Gastroesophageal sphincter (tissue), 4 donors: ENCODE data around the gene SMARCAL1. TPM values are rescaled to one million over a fixed set of nuclear protein-coding genes. Genes with fewer than 3 reads are reported as not detected.
"Not testable (repeated sequence)": the region's sequence is repeated elsewhere in the genome, so short reads cannot be mapped to it uniquely, and the experiment has no call there.

Source experiments
- ATAC-seq: fragments of 150-250 bp; one replicate; pipeline ENCODE4 v1.9.1; 2016; ENCODE audit warnings: mild to moderate bottlenecking, moderate library complexity
- H3K27ac ChIP-seq, 4 donors: fragments of 200-600 bp; sonication (generic) in 3 of 4; 1 replicate in 3 of 4; 2 replicates in 1 of 4; pipeline ENCODE4 v1.5.1; 2016 to 2019
- H3K27me3 ChIP-seq: fragments of 200-600 bp; sonication (generic); one replicate; pipeline ENCODE4 v1.5.1; 2019
- H3K36me3 ChIP-seq, 2 donors: fragments of 200-600 bp; sonication (generic); one replicate each; pipeline ENCODE4 v1.5.1; 2019; ENCODE audit warnings: control low read depth in 1 of 2
- H3K4me1 ChIP-seq, 3 donors: fragments of 200-600 bp; sonication (generic); 1 replicate in 2 of 3; 2 replicates in 1 of 3; pipeline ENCODE4 v1.5.1; 2016 to 2019; ENCODE audit warnings: control low read depth in 2 of 3
- H3K4me3 ChIP-seq, 2 donors: fragments of 200-600 bp; sonication (generic); one replicate each; pipeline ENCODE4 v1.5.1; 2019; ENCODE audit warnings: mild to moderate bottlenecking in 1 of 2, moderate library complexity in 1 of 2
- H3K9me3 ChIP-seq, 3 donors: fragments of 200-600 bp; sonication (generic); one replicate each; pipeline ENCODE4 v1.5.1; 2017 to 2019; ENCODE audit warnings: control low read depth in 2 of 3
- EP300 ChIP-seq: sonication (generic); formaldehyde crosslinking; IDR thresholded peaks from one replicate; pipeline ENCODE4 v1.6.1; 2017; ENCODE audit warnings: antibody characterized with exemption, mild to moderate bottlenecking
- POLR2A ChIP-seq, 2 donors: fragments of 450-650 bp; IDR thresholded peaks; one replicate each; pipeline ENCODE4 v1.6.1; 2017; ENCODE audit warnings: antibody characterized with exemption in 2 of 2, mild to moderate bottlenecking in 2 of 2, moderate library complexity in 1 of 2
- POLR2AphosphoS5 ChIP-seq: sonication (generic); formaldehyde crosslinking; IDR thresholded peaks from one replicate; pipeline ENCODE4 v1.6.1; 2017; ENCODE audit warnings: antibody characterized with exemption
- WGBS, 2 donors: methylation state at CpG; one replicate each; pipeline ENCODE4 v1.1.5; 2018; ENCODE audit warnings: low coverage in 1 of 2; 5-methylcytosine and 5-hydroxymethylcytosine counted together
- total RNA-seq, 4 donors: library from RNA; depleted of rRNA; stranded (reverse); fragments of >200 nt; gene quantifications; one replicate each; pipeline ENCODE4 v1.1.0, GENCODE V29; 2016
- TF ChIP-seq, protein P1 (sequence below), 4 experiments: fragments of 200-600 bp in 2 of 4; fragments of 450-650 bp in 2 of 4; sonication (generic) in 1 of 4; IDR thresholded peaks; one replicate each; pipeline ENCODE4 v1.5.1; 2017 to 2019; ENCODE audit warnings: antibody characterized with exemption in 4 of 4, mild to moderate bottlenecking in 2 of 4, moderate library complexity in 2 of 4

Gene SMARCAL1
- total RNA-seq, 4 donors from 2014 or later = 7.5 to 14.7 (median 10.7) TPM

DNA sequence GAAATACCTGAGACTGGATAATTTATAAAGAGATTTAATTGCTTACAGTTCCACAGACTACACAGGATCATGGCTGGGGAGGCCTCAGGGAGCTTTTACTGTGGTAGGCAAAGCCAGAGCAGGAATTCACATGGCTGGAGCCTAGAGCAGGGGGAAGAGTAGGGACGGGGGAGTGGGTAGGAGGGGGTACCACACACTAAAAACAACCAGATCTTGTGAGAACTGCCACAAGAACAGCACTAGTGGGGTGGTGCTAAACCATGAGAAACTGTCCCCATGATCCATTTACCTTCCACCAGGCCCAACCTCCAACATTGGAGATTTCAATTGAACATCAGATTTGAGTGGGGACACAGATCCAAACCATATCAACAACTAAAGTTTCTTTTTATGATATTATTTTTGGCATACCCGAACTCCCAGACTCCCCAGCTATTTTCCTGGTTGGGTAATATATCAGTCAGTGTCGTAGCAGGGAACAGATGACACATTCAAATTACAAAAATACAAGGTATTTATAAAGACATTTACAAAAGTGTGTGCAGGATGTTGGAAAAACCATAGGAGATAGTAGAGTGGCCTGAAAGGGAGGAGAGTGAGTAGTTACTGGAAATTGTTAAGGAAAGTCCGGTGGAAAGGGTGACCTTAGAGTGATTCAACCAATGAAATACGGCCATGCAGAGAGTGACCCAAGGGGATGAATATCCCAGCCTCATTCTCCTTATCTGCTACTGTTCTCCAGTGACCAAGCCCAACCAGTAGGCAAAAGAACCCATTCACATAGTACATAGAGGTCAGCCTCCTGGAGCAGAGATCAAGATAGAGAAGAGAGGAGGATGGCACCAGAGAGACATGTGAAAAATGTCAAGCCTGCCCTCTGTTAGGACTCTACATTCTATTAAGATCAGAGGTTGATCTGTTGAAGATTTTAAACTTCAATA is 95.2 kb downstream of the SMARCAL1 start:
- Histone ChIP-seq H3K27ac (no peak overlapping the region), H3K4me3 (no peak overlapping the region), H3K27me3 (no peaks in the 10 kb centered on the region), H3K36me3 (peaks cover 0 to 40% of the 10 kb centered on the region in 2 donors), H3K9me3 (no peaks in the 10 kb centered on the region), H3K4me1 (peaks cover 0 to 7% (median 0%) of the 10 kb centered on the region in 3 donors)
- TF ChIP-seq EP300 = no peak
- no peak for TF ChIP-seq POLR2AphosphoS5
- TF ChIP-seq, protein P1, sequence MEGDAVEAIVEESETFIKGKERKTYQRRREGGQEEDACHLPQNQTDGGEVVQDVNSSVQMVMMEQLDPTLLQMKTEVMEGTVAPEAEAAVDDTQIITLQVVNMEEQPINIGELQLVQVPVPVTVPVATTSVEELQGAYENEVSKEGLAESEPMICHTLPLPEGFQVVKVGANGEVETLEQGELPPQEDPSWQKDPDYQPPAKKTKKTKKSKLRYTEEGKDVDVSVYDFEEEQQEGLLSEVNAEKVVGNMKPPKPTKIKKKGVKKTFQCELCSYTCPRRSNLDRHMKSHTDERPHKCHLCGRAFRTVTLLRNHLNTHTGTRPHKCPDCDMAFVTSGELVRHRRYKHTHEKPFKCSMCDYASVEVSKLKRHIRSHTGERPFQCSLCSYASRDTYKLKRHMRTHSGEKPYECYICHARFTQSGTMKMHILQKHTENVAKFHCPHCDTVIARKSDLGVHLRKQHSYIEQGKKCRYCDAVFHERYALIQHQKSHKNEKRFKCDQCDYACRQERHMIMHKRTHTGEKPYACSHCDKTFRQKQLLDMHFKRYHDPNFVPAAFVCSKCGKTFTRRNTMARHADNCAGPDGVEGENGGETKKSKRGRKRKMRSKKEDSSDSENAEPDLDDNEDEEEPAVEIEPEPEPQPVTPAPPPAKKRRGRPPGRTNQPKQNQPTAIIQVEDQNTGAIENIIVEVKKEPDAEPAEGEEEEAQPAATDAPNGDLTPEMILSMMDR (IDR thresholded peaks at IDR 0.05) = no peak
- no peak for TF ChIP-seq POLR2A (IDR thresholded peaks at IDR 0.05)
- no peak for ATAC-seq
- WGBS, 2 donors = 79 to 86% methylated on average over 5 of the region's 5 CpGs

DNA sequence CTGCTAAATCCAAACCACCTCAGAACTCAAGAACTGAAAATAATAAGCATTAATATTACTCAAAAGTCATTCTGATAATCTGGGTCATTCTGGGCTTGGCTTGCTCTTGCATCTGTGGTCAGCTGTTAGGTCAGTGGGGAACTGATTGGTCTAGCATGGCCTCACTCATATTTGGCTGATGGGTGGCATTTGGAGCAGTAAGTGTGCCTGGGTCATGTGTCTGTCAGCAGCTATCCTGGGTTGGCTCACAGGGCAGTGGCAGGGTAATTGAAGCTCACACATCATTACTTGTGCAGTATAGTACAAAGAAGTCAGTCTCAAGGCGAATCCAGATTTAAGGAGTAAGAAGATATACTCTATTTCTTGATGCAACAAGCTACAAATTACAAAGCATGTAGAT is 95.9 kb downstream of the SMARCAL1 start:
- no peaks in the 10 kb centered on the region for H3K9me3 ChIP-seq
- ATAC-seq = no peak
- peaks cover 0 to 33% of the 10 kb centered on the region in 2 donors for H3K36me3 ChIP-seq
- TF ChIP-seq POLR2AphosphoS5 (no peak), EP300 (no peak), POLR2A (IDR thresholded peaks at IDR 0.05) (no peak)
- TF ChIP-seq, protein P1 (IDR thresholded peaks at IDR 0.05) = no peak
- H3K27ac ChIP-seq = no peak overlapping the region
- H3K4me1 ChIP-seq = peaks cover 0 to 4% (median 0%) of the 10 kb centered on the region in 3 donors
- no peaks in the 10 kb centered on the region for H3K27me3 ChIP-seq
- no peak overlapping the region for H3K4me3 ChIP-seq
- WGBS, 2 donors = 100% methylated on average over 1 of the region's 1 CpG

DNA sequence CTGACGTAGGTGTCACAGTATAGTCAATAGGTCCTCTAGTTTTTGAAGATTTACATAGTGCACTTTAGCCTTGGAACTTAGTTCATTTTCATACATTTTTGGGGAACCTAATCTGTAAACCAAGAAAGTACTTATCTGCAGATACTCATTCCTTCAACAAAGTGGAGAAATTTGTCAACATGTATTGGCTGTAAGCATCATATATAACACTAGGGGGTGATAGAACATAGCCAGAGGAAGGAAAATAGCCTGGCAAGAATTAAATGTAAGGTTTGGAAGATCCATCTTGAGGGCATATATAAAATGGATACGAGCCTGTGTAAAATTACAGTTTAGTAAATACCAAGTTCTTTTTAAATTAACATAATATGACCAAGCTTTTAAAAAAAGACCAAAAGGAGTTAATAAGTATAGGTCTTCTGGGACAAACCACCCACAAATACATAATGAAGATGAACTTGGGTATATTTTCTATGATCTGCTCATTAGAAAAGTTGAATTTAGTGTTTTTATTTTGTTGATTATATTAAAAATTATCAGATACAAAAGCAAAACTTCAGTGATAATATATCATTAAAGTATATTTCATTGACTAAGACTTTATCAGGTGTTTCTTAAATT is 104.6 kb downstream of the SMARCAL1 start:
- Histone ChIP-seq H3K4me1 (peaks cover 3 to 29% (median 4%) of the 10 kb centered on the region in 3 donors), H3K4me3 (no peak overlapping the region), H3K9me3 (no peaks in the 10 kb centered on the region), H3K27me3 (no peaks in the 10 kb centered on the region), H3K27ac (no peak overlapping the region), H3K36me3 (no peaks in the 10 kb centered on the region)
- TF ChIP-seq, protein P1 (IDR thresholded peaks at IDR 0.05) = peak; percentile 77 to 85 (median 79)
- no peak for TF ChIP-seq EP300
- no peak for ATAC-seq
- WGBS, 2 donors = 33 to 35% methylated on average over 2 of the region's 2 CpGs

DNA sequence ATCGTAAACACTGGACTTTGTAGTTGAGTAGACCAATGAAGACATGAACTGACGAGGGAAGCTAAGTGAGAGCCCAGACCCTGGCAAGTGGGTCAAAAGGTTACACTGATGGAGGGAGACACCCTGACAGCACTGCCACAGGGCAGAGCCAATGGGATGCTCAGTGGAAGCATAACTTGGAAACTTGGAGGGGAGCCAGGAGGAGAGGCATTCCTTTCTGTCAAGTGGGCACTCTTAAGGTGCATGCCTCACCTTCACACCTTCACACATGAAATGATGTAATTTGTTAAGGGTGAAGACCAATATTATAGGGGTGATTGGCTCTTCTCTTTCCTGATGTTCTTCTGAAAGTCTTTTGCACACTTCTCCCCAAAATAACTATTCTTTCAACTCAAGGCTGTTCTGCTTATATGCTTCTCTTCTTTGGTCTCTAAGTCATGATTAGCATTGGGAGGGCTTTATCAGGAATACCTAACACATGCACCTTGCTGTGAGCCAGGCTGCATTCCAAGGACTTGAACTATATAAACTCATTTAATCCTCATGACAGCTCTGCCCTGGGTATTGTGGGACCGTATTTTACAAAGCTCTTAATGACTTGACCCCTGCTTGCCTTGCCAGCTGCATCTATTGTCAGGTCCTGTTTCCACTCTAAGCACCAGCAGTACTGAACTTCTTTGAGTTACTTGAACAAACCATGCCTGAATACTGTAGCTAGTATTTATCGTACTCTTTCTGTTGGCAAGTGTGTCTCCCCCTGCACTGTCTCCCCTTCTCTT is 105.4 kb downstream of the SMARCAL1 start:
- WGBS, 2 donors = 61 to 69% methylated on average over 4 of the region's 4 CpGs
- Histone ChIP-seq H3K4me1 (peaks cover 3 to 29% (median 4%) of the 10 kb centered on the region in 3 donors), H3K27me3 (no peaks in the 10 kb centered on the region), H3K27ac (peak overlapping the region in 3 of 4 donors; percentile 0 to 19 (median 19)), H3K36me3 (no peaks in the 10 kb centered on the region), H3K4me3 (no peak overlapping the region), H3K9me3 (no peaks in the 10 kb centered on the region)
- ATAC-seq = no peak
- TF ChIP-seq, protein P1 (IDR thresholded peaks at IDR 0.05) = no peak
- no peak for TF ChIP-seq POLR2A (IDR thresholded peaks at IDR 0.05)
- no peak for TF ChIP-seq EP300
- no peak for TF ChIP-seq POLR2AphosphoS5

DNA sequence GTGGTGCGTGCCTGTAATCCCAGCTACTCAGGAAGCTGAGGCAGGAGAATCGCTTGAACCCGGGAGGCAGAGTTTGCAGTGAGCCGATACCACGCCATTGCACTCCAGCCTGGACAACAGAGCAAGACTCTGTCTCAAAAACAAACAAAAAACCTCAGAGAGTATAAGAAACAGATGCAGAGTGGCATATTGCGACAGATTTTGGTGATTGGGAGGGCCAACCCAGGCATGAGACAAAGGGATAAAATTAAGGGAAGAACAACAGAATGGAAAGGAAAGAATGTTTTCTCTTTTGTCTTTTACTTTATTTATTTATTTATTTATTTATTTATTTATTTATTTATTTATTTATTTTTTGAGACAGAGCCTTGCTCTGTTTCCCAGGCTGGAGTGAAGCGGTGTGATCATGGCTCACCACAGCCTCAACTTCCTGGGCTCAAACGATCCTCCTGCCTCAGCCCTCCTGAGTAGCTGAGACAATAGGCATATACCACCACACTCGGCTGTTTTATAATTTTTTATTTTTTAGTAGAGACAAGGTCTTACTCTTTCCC is 106.4 kb downstream of the SMARCAL1 start:
- H3K36me3 ChIP-seq, H3K27me3 ChIP-seq, ATAC-seq, H3K4me3 ChIP-seq, H3K9me3 ChIP-seq: not testable (repeated sequence)
- 84 to 85% methylated on average over 9 of the region's 9 CpGs for WGBS, 2 donors
- H3K4me1 ChIP-seq = peaks cover 3 to 29% (median 4%) of the 10 kb centered on the region in 3 donors
- peak overlapping the region in 1 of 4 donors; percentile 26 for H3K27ac ChIP-seq
